Astrocyte (in vitro differentiated cells and primary cell): Measurements from ENCODE around the gene NXF1. TPM values are rescaled to one million over a fixed set of nuclear protein-coding genes. Genes with fewer than 3 reads are reported as not detected.

Experiments used
- DNase-seq: peaks from one replicate; pipeline ENCODE4 v3.0.0-alpha.2; 2010; ENCODE audit warnings: low read depth
- FAIRE-seq: peaks from 2 replicates; lab custom pipeline; 2011; peaks lifted over from hg19 to GRCh38; lab: Jason Lieb, UNC
- H2AFZ ChIP-seq: 2 replicates; pipeline ENCODE4 v1.6.0; 2012; ENCODE audit warnings: low read depth, low read length, inconsistent platforms
- H3K27ac ChIP-seq: 2 replicates; pipeline ENCODE4 v1.5.1; 2011; ENCODE audit warnings: low read depth, low read length, inconsistent platforms
- H3K27me3 ChIP-seq: 2 replicates; pipeline ENCODE4 v1.6.0; 2011; ENCODE audit warnings: low read length, inconsistent platforms; ENCODE audit not compliant: insufficient read depth
- H3K36me3 ChIP-seq: 2 replicates; pipeline ENCODE4 v1.5.1; 2011; ENCODE audit warnings: low read length, inconsistent platforms; ENCODE audit not compliant: insufficient read depth
- H3K4me1 ChIP-seq: 2 replicates; pipeline ENCODE4 v1.5.1; 2011; ENCODE audit warnings: low read length, inconsistent platforms; ENCODE audit not compliant: insufficient read depth
- H3K4me2 ChIP-seq: 2 replicates; pipeline ENCODE4 v1.6.0; 2012; ENCODE audit warnings: low read length, inconsistent platforms
- H3K4me3 ChIP-seq: 2 replicates; pipeline ENCODE4 v1.5.1; 2011; ENCODE audit warnings: low read depth, mild to moderate bottlenecking, low read length, inconsistent platforms; ENCODE audit not compliant: insufficient read depth
- H3K79me2 ChIP-seq: 2 replicates; pipeline ENCODE4 v1.6.0; 2012; ENCODE audit warnings: mild to moderate bottlenecking, low read length, inconsistent platforms; ENCODE audit not compliant: insufficient read depth
- H3K9ac ChIP-seq: 2 replicates; pipeline ENCODE4 v1.6.0; 2012; ENCODE audit warnings: mild to moderate bottlenecking, low read length, inconsistent platforms
- H3K9me3 ChIP-seq: 2 replicates; pipeline ENCODE4 v1.5.1; 2012; ENCODE audit warnings: low read depth, mild to moderate bottlenecking, low read length, inconsistent platforms; ENCODE audit not compliant: insufficient read depth
- H4K20me1 ChIP-seq: 2 replicates; pipeline ENCODE4 v1.6.0; 2012; ENCODE audit warnings: low read length, inconsistent platforms; ENCODE audit not compliant: insufficient read depth
- H3K27ac Mint-ChIP-seq: one replicate; pipeline ENCODE4 v1.8.0; 2021; ENCODE audit warnings: mild to moderate bottlenecking, mixed read lengths; ENCODE audit not compliant: unreplicated experiment
- H3K27me3 Mint-ChIP-seq: one replicate; pipeline ENCODE4 v1.8.0; 2021; ENCODE audit warnings: low read depth, mixed read lengths; ENCODE audit not compliant: unreplicated experiment
- H3K36me3 Mint-ChIP-seq: one replicate; pipeline ENCODE4 v1.8.0; 2021; ENCODE audit warnings: low read depth, mixed read lengths; ENCODE audit not compliant: unreplicated experiment
- H3K4me1 Mint-ChIP-seq: one replicate; pipeline ENCODE4 v1.8.0; 2021; ENCODE audit warnings: low read depth, mixed read lengths; ENCODE audit not compliant: unreplicated experiment
- H3K4me3 Mint-ChIP-seq: one replicate; pipeline ENCODE4 v1.8.0; 2021; ENCODE audit warnings: mild to moderate bottlenecking, moderate library complexity, mixed read lengths; ENCODE audit not compliant: unreplicated experiment
- H3K9me3 Mint-ChIP-seq: one replicate; pipeline ENCODE4 v1.8.0; 2021; ENCODE audit warnings: mild to moderate bottlenecking, mixed read lengths; ENCODE audit not compliant: unreplicated experiment
- EZH2 ChIP-seq: IDR thresholded peaks from 2 replicates; pipeline ENCODE4 v1.6.1; 2012; ENCODE audit warnings: mild to moderate bottlenecking, low read length, inconsistent platforms; ENCODE audit not compliant: insufficient read depth
- total RNA-seq: library from RNA; stranded (reverse); gene quantifications from 2 replicates; pipeline ENCODE4 v1.2.1, GENCODE V29; 2021
- TF ChIP-seq, protein P1 (sequence below): IDR thresholded peaks from 2 replicates; pipeline ENCODE4 v1.5.1; 2011; ENCODE audit warnings: low read depth, mild to moderate bottlenecking, inconsistent platforms, low read length, moderate library complexity; ENCODE audit not compliant: insufficient read depth

NXF1 gene
- total RNA-seq, 1 donor from 2014 or later, result 55.9 TPM

DNA sequence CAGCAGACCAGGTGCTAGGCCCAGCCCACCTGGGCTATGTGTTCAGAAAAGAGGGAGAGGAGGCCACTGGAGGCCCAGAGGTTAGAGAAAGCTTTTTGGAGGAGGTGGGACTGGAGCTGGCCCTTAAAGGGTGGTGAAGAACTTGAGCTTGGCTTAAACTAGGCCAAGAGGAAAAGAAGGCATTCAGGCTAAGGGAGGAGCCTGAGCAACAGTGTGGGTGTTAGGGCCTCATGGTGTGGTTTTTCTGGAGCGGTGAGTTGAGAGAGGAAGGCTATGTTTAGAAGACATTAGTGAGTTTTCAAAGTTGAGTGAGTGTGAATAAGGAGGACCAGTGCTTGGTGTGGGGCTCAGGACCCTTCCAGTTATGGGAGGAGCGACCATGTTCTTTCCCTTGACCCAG, 27.9 kb downstream of the NXF1 start:
- Histone ChIP-seq H3K9ac (no peak overlapping the region), H3K4me3 (no peak overlapping the region), H3K79me2 (peaks cover 8% of the 10 kb centered on the region), H3K4me1 (no peaks in the 10 kb centered on the region), H3K36me3 (peaks cover 15% of the 10 kb centered on the region), H3K27me3 (no peaks in the 10 kb centered on the region), H3K4me2 (no peak overlapping the region), H3K27ac (no peak overlapping the region), H4K20me1 (no peaks in the 10 kb centered on the region), H3K9me3 (no peaks in the 10 kb centered on the region), H2AFZ (no peak overlapping the region)
- H3K4me1 Mint-ChIP-seq, result peaks cover 4% of the 10 kb centered on the region
- TF ChIP-seq, protein P1, sequence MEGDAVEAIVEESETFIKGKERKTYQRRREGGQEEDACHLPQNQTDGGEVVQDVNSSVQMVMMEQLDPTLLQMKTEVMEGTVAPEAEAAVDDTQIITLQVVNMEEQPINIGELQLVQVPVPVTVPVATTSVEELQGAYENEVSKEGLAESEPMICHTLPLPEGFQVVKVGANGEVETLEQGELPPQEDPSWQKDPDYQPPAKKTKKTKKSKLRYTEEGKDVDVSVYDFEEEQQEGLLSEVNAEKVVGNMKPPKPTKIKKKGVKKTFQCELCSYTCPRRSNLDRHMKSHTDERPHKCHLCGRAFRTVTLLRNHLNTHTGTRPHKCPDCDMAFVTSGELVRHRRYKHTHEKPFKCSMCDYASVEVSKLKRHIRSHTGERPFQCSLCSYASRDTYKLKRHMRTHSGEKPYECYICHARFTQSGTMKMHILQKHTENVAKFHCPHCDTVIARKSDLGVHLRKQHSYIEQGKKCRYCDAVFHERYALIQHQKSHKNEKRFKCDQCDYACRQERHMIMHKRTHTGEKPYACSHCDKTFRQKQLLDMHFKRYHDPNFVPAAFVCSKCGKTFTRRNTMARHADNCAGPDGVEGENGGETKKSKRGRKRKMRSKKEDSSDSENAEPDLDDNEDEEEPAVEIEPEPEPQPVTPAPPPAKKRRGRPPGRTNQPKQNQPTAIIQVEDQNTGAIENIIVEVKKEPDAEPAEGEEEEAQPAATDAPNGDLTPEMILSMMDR, result no peak
- TF ChIP-seq EZH2, result no peak
- DNase-seq (no peak), FAIRE-seq (no peak)
- H3K9me3 Mint-ChIP-seq, result no peaks in the 10 kb centered on the region
- no peak overlapping the region for H3K27ac Mint-ChIP-seq
- H3K36me3 Mint-ChIP-seq, result peaks cover 13% of the 10 kb centered on the region
- H3K27me3 Mint-ChIP-seq, result no peaks in the 10 kb centered on the region
- no peak overlapping the region for H3K4me3 Mint-ChIP-seq

DNA sequence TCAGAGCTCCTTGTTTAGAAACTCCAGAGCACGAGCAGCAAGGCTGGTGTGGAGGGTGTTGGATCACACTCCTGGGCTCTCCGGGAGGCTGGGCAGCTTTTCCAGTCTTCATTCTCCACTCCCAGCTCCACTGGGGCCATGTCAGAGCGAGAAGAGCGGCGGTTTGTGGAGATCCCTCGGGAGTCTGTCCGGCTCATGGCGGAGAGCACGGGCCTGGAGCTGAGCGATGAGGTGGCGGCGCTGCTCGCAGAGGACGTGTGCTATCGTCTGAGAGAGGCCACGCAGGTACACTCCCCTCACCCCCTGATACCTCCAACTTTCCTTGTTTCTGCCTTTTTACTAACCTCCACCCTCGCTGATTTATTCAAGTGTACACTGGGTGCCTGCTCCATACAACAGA, 29.6 kb downstream of the NXF1 start:
- Mint-ChIP-seq H3K4me3 (no peak overlapping the region), H3K27me3 (no peaks in the 10 kb centered on the region), H3K36me3 (peaks cover 9% of the 10 kb centered on the region), H3K27ac (no peak overlapping the region), H3K9me3 (no peaks in the 10 kb centered on the region), H3K4me1 (peaks cover 9% of the 10 kb centered on the region)
- Histone ChIP-seq H3K9me3 (no peaks in the 10 kb centered on the region), H3K79me2 (peaks cover 18% of the 10 kb centered on the region), H3K36me3 (peaks cover 15% of the 10 kb centered on the region), H3K9ac (no peak overlapping the region), H3K27me3 (no peaks in the 10 kb centered on the region), H3K27ac (no peak overlapping the region), H3K4me1 (peaks cover 9% of the 10 kb centered on the region), H2AFZ (no peak overlapping the region), H3K4me2 (no peak overlapping the region), H3K4me3 (no peak overlapping the region), H4K20me1 (no peaks in the 10 kb centered on the region)
- no peak for FAIRE-seq
- no peak for DNase-seq
- no peak for TF ChIP-seq EZH2
- TF ChIP-seq, protein P1, result no peak

DNA sequence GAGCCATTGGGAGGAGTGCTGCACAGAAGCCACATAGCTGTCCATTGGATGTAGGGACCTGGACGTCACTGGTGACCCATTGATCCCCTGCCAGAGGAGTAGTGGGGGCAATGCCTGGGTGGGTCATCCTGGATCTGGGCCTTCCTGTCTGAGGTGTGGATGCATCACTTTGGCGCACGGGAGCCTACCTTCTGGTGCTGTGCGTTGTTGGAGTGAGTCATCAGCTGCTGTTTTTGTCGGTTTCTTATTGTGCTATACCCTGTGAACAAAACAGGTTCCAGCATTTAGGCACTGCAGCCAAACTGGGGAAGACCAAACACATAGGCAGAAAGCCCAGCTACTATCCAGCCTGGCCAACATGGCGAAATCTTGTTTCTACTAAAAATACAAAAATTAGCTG, 30.8 kb downstream of the NXF1 start:
- Mint-ChIP-seq H3K27ac (peak overlapping the region; percentile 12), H3K4me3 (no peak overlapping the region), H3K36me3 (peaks cover 9% of the 10 kb centered on the region), H3K27me3 (no peaks in the 10 kb centered on the region), H3K4me1 (peaks cover 11% of the 10 kb centered on the region), H3K9me3 (no peaks in the 10 kb centered on the region)
- Histone ChIP-seq H2AFZ (no peak overlapping the region), H3K4me1 (peaks cover 12% of the 10 kb centered on the region), H3K4me2 (no peak overlapping the region), H3K27me3 (no peaks in the 10 kb centered on the region), H3K27ac (no peak overlapping the region), H3K9me3 (no peaks in the 10 kb centered on the region), H3K79me2 (peaks cover 18% of the 10 kb centered on the region), H3K4me3 (no peak overlapping the region), H3K9ac (no peak overlapping the region), H4K20me1 (no peaks in the 10 kb centered on the region), H3K36me3 (peaks cover 15% of the 10 kb centered on the region)
- FAIRE-seq (no peak), DNase-seq (no peak)
- TF ChIP-seq, protein P1, result no peak
- no peak for TF ChIP-seq EZH2
